ENCODE data around the gene CCDC158. TPM values are rescaled to one million over a fixed set of nuclear protein-coding genes. Genes with fewer than 3 reads are reported as not detected.

The CCDC158 gene
- total RNA-seq, 4 donors from 2014 or later, result 0.16 to 0.55 TPM; not detected in 2

- Histone ChIP-seq H3K4me1 (peaks cover 0 to 8% (median 5%) of the 10 kb centered on the region in 4 donors), H3K9me3 (no peaks in the 10 kb centered on the region), H3K27me3 (no peaks in the 10 kb centered on the region), H3K4me3 (no peak overlapping the region), H3K36me3 (no peaks in the 10 kb centered on the region), H3K27ac (no peak overlapping the region)
- intact Hi-C loops (cut with DNase I; ENCODE audit: low total_unique reads) (no loop called here), in situ Hi-C loops (cut with MboI; ENCODE audit: low pct_ligation_motif_present in 1 of 4, low pct_unique_long_range_greater_than_20kb in 1 of 4, low sequenced_read_pairs in 3 of 4) (loop anchor here in 1 of 4 donors (10.0 kb wide), 1 partner anchor 207 kb away; no protein-coding TSS in a partner anchor)
- WGBS, 2 donors (ENCODE audit: low coverage in 1 of 2), result 87 to 90% methylated on average over 3 of the region's 3 CpGs
- DNase-seq, result no peak
- TF ChIP-seq POLR2A (IDR thresholded peaks at IDR 0.05) (no peak), CTCF (IDR thresholded peaks at IDR 0.05) (no peak), POLR2AphosphoS5 (IDR thresholded peaks at IDR 0.05) (no peak), EP300 (IDR thresholded peaks at IDR 0.05; ENCODE audit: low read depth) (no peak)
Measured at GRCh38 chr4:76381986-76382385, 39.0 kb downstream of the CCDC158 start.

- intact Hi-C loops (cut with DNase I; ENCODE audit: low total_unique reads), result no loop called here
Measured at GRCh38 chr4:76380561-76380960, 40.4 kb downstream of the CCDC158 start.

GRCh38 chr4:76377911-76378310 is 43.0 kb downstream of the CCDC158 start:
- Histone ChIP-seq H3K9me3 (no peaks in the 10 kb centered on the region), H3K4me1 (peaks cover 0 to 13% (median 5%) of the 10 kb centered on the region in 4 donors), H3K27ac (no peak overlapping the region), H3K27me3 (no peaks in the 10 kb centered on the region), H3K36me3 (no peaks in the 10 kb centered on the region), H3K4me3 (no peak overlapping the region)
- peak; percentile 48 to 64 (median 58) for TF ChIP-seq CTCF (IDR thresholded peaks at IDR 0.05)
- no peak for TF ChIP-seq EP300 (IDR thresholded peaks at IDR 0.05; ENCODE audit: low read depth)
- in situ Hi-C loops (cut with MboI; ENCODE audit: low pct_ligation_motif_present in 1 of 4, low pct_unique_long_range_greater_than_20kb in 1 of 4, low sequenced_read_pairs in 3 of 4), result loop anchor here in 1 of 4 donors (10.0 kb wide), 1 partner anchor 193 kb away; no protein-coding TSS in a partner anchor
- 48 to 51% methylated on average over 5 of the region's 5 CpGs for WGBS, 2 donors (ENCODE audit: low coverage in 1 of 2)
- intact Hi-C loops (cut with DNase I; ENCODE audit: low total_unique reads), result no loop called here
- peak; percentile 60 for DNase-seq

More at GRCh38 chr4:76380561-76380960, 40.4 kb downstream of the CCDC158 start:
- TF ChIP-seq EP300 (IDR thresholded peaks at IDR 0.05; ENCODE audit: low read depth) (no peak), POLR2A (IDR thresholded peaks at IDR 0.05) (no peak), CTCF (IDR thresholded peaks at IDR 0.05) (no peak), POLR2AphosphoS5 (IDR thresholded peaks at IDR 0.05) (no peak)
- H3K36me3 ChIP-seq, result no peaks in the 10 kb centered on the region
- H3K4me1 ChIP-seq, result peaks cover 0 to 13% (median 5%) of the 10 kb centered on the region in 4 donors
- H3K27me3 ChIP-seq, result no peaks in the 10 kb centered on the region
- no peak for DNase-seq
- in situ Hi-C loops (cut with MboI; ENCODE audit: low pct_ligation_motif_present in 1 of 4, low pct_unique_long_range_greater_than_20kb in 1 of 4, low sequenced_read_pairs in 3 of 4), result loop anchor here in 1 of 4 donors (10.0 kb wide), 1 partner anchor 206 kb away; no protein-coding TSS in a partner anchor
- no peak overlapping the region for H3K4me3 ChIP-seq
- WGBS, 2 donors (ENCODE audit: low coverage in 1 of 2), result 91 to 92% methylated on average over 2 to 6 of the region's 6 CpGs
- no peak overlapping the region for H3K27ac ChIP-seq
- H3K9me3 ChIP-seq, result no peaks in the 10 kb centered on the region

GRCh38 chr4:76377481-76377901 is 43.5 kb downstream of the CCDC158 start:
- DNase-seq, result no peak
- H3K4me3 ChIP-seq, result no peak overlapping the region
- intact Hi-C loops (cut with DNase I; ENCODE audit: low total_unique reads) (no loop called here), in situ Hi-C loops (cut with MboI; ENCODE audit: low pct_ligation_motif_present in 1 of 4, low pct_unique_long_range_greater_than_20kb in 1 of 4, low sequenced_read_pairs in 3 of 4) (loop anchor here in 1 of 4 donors (10.0 kb wide), 1 partner anchor 193 kb away; no protein-coding TSS in a partner anchor)
- 20 to 43% methylated on average over 1 to 4 of the region's 4 CpGs for WGBS, 2 donors (ENCODE audit: low coverage in 1 of 2)
- no peak for TF ChIP-seq POLR2A (IDR thresholded peaks at IDR 0.05)
- TF ChIP-seq POLR2AphosphoS5 (IDR thresholded peaks at IDR 0.05), result no peak
- TF ChIP-seq EP300 (IDR thresholded peaks at IDR 0.05; ENCODE audit: low read depth), result no peak
- no peak for TF ChIP-seq CTCF (IDR thresholded peaks at IDR 0.05)
- peaks cover 0 to 13% (median 5%) of the 10 kb centered on the region in 4 donors for H3K4me1 ChIP-seq
- no peaks in the 10 kb centered on the region for H3K36me3 ChIP-seq
- H3K27me3 ChIP-seq, result no peaks in the 10 kb centered on the region
- H3K27ac ChIP-seq, result no peak overlapping the region
- no peaks in the 10 kb centered on the region for H3K9me3 ChIP-seq
